ENCODE measurements around the gene ADH7.
"Not testable (repeated sequence)": the region's sequence is repeated elsewhere in the genome, so short reads cannot be mapped to it uniquely, and the experiment has no call there.

ADH7 gene

GRCh38 chr4:99436462-99436861 lies 1.3 kb upstream of the ADH7 start:
- Histone ChIP-seq H3K36me3 (ENCODE audit: insufficient read depth, low read length) (no peaks in the 10 kb centered on the region), H3K9me2 (replicated peaks; ENCODE audit: low read depth, low read length) (no peaks in the 10 kb centered on the region), H3K4me2 (ENCODE audit: low read depth, low read length, poor library complexity, severe bottlenecking) (no peak overlapping the region), H3K9me3 (ENCODE audit: insufficient read depth, low read depth, low read length) (no peaks in the 10 kb centered on the region), H3K79me2 (ENCODE audit: insufficient read depth, low read length) (no peaks in the 10 kb centered on the region), H2AFZ (ENCODE audit: low read length) (no peak overlapping the region), H3K4me1 (ENCODE audit: insufficient read depth, low read length, poor library complexity, severe bottlenecking) (no peaks in the 10 kb centered on the region), H3K27me3 (ENCODE audit: insufficient read depth, low read length, poor library complexity, severe bottlenecking) (no peaks in the 10 kb centered on the region), H4K20me1 (ENCODE audit: insufficient read depth, low read length, poor library complexity, severe bottlenecking) (no peaks in the 10 kb centered on the region), H3F3A (ENCODE audit: low read depth) (no peaks in the 10 kb centered on the region), H3K4me3 (ENCODE audit: low read length, poor library complexity, severe bottlenecking) (no peak overlapping the region), H3K9ac (ENCODE audit: low read depth, low read length, poor library complexity, severe bottlenecking) (no peak overlapping the region)
- TF ChIP-seq EZH2phosphoT487 (IDR thresholded peaks at IDR 0.05; ENCODE audit: borderline replicate concordance) = no peak
- no peak for TF ChIP-seq CTCF (conservative IDR thresholded peaks at IDR 0.05; ENCODE audit: low read length)

GRCh38 chr4:99430106-99430505 lies 5.0 kb downstream of the ADH7 start:
- no peak overlapping the region for H3K4me2 ChIP-seq (ENCODE audit: low read depth, low read length, poor library complexity, severe bottlenecking)
- H3K4me3 ChIP-seq (ENCODE audit: low read length, poor library complexity, severe bottlenecking) = no peak overlapping the region
- H2AFZ ChIP-seq (ENCODE audit: low read length) = no peak overlapping the region
- no peaks in the 10 kb centered on the region for H3K79me2 ChIP-seq (ENCODE audit: insufficient read depth, low read length)
- TF ChIP-seq CTCF (conservative IDR thresholded peaks at IDR 0.05; ENCODE audit: low read length) = no peak
- TF ChIP-seq EZH2phosphoT487 (IDR thresholded peaks at IDR 0.05; ENCODE audit: borderline replicate concordance) = no peak
- H3K9me3 ChIP-seq (ENCODE audit: insufficient read depth, low read depth, low read length) = no peaks in the 10 kb centered on the region
- no peaks in the 10 kb centered on the region for H3K4me1 ChIP-seq (ENCODE audit: insufficient read depth, low read length, poor library complexity, severe bottlenecking)
- no peaks in the 10 kb centered on the region for H3F3A ChIP-seq (ENCODE audit: low read depth)
- H3K9ac ChIP-seq (ENCODE audit: low read depth, low read length, poor library complexity, severe bottlenecking) = no peak overlapping the region
- H4K20me1 ChIP-seq (ENCODE audit: insufficient read depth, low read length, poor library complexity, severe bottlenecking) = no peaks in the 10 kb centered on the region
- H3K36me3 ChIP-seq (ENCODE audit: insufficient read depth, low read length) = no peaks in the 10 kb centered on the region
- no peaks in the 10 kb centered on the region for H3K9me2 ChIP-seq (replicated peaks; ENCODE audit: low read depth, low read length)
- H3K27me3 ChIP-seq (ENCODE audit: insufficient read depth, low read length, poor library complexity, severe bottlenecking) = no peaks in the 10 kb centered on the region

GRCh38 chr4:99417125-99417524 lies 18.0 kb downstream of the ADH7 start:
- no peaks in the 10 kb centered on the region for H3K27me3 ChIP-seq (ENCODE audit: insufficient read depth, low read length, poor library complexity, severe bottlenecking)
- H3K79me2 ChIP-seq (ENCODE audit: insufficient read depth, low read length) = no peaks in the 10 kb centered on the region
- no peak overlapping the region for H3K4me2 ChIP-seq (ENCODE audit: low read depth, low read length, poor library complexity, severe bottlenecking)
- no peaks in the 10 kb centered on the region for H3K9me3 ChIP-seq (ENCODE audit: insufficient read depth, low read depth, low read length)
- TF ChIP-seq CTCF (conservative IDR thresholded peaks at IDR 0.05; ENCODE audit: low read length) (no peak), EZH2phosphoT487 (IDR thresholded peaks at IDR 0.05; ENCODE audit: borderline replicate concordance) (no peak)
- no peak overlapping the region for H2AFZ ChIP-seq (ENCODE audit: low read length)
- H3K4me1 ChIP-seq (ENCODE audit: insufficient read depth, low read length, poor library complexity, severe bottlenecking) = no peaks in the 10 kb centered on the region
- H3F3A ChIP-seq (ENCODE audit: low read depth) = no peaks in the 10 kb centered on the region
- no peaks in the 10 kb centered on the region for H4K20me1 ChIP-seq (ENCODE audit: insufficient read depth, low read length, poor library complexity, severe bottlenecking)
- H3K4me3 ChIP-seq (ENCODE audit: low read length, poor library complexity, severe bottlenecking) = no peak overlapping the region
- no peaks in the 10 kb centered on the region for H3K36me3 ChIP-seq (ENCODE audit: insufficient read depth, low read length)
- no peak overlapping the region for H3K9ac ChIP-seq (ENCODE audit: low read depth, low read length, poor library complexity, severe bottlenecking)
- H3K9me2 ChIP-seq (replicated peaks; ENCODE audit: low read depth, low read length) = no peaks in the 10 kb centered on the region

DNA sequence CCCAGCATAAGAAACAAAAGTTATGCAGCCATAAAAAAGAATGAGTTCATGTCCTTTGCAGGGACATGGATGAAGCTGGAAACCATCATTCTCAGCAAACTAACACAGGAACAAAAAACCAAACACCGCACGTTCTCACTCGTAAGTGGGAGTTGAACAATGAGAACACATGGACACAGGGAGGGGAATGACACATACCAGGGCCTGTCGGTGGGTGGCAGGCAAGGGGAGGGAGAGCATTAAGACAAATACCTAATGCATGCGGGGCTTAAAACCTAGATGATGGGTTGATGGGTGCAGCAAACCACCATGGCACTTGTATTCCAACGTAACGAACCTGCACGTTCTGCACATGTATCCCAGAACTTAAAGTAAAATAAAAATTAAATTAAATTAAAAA lies 19.4 kb downstream of the ADH7 start:
- not testable (repeated sequence) for H3K9ac ChIP-seq (ENCODE audit: low read depth, low read length, poor library complexity, severe bottlenecking); H3K36me3 ChIP-seq (ENCODE audit: insufficient read depth, low read length); H3K79me2 ChIP-seq (ENCODE audit: insufficient read depth, low read length); H3K4me2 ChIP-seq (ENCODE audit: low read depth, low read length, poor library complexity, severe bottlenecking); H3F3A ChIP-seq (ENCODE audit: low read depth); H3K4me1 ChIP-seq (ENCODE audit: insufficient read depth, low read length, poor library complexity, severe bottlenecking); H2AFZ ChIP-seq (ENCODE audit: low read length); H3K27me3 ChIP-seq (ENCODE audit: insufficient read depth, low read length, poor library complexity, severe bottlenecking); H4K20me1 ChIP-seq (ENCODE audit: insufficient read depth, low read length, poor library complexity, severe bottlenecking); H3K9me2 ChIP-seq (replicated peaks; ENCODE audit: low read depth, low read length); H3K9me3 ChIP-seq (ENCODE audit: insufficient read depth, low read depth, low read length); H3K4me3 ChIP-seq (ENCODE audit: low read length, poor library complexity, severe bottlenecking)

DNA sequence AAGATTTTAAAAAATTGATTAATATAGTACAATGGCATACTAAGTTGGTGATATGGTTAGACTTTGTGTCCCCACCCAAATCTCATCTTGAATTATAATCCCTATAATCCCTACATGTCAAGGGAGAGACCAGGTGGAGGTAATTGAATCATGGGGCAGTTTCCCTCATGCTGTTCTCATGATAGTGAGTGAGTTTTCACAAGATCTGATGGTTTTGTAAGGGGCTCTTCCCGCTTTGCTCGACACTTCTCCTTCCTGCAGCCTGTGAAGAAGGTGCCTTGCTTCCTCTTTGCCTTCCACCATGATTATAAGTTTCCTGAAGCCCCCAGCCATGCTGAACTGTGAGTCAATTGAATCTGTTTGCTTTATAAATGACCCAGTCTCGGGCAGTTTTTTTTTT lies 20.2 kb downstream of the ADH7 start:
- H2AFZ ChIP-seq (ENCODE audit: low read length); H3K36me3 ChIP-seq (ENCODE audit: insufficient read depth, low read length); H3K79me2 ChIP-seq (ENCODE audit: insufficient read depth, low read length); H3F3A ChIP-seq (ENCODE audit: low read depth); H3K9me3 ChIP-seq (ENCODE audit: insufficient read depth, low read depth, low read length); H3K4me1 ChIP-seq (ENCODE audit: insufficient read depth, low read length, poor library complexity, severe bottlenecking); H3K9me2 ChIP-seq (replicated peaks; ENCODE audit: low read depth, low read length); H3K4me2 ChIP-seq (ENCODE audit: low read depth, low read length, poor library complexity, severe bottlenecking); H4K20me1 ChIP-seq (ENCODE audit: insufficient read depth, low read length, poor library complexity, severe bottlenecking); H3K27me3 ChIP-seq (ENCODE audit: insufficient read depth, low read length, poor library complexity, severe bottlenecking); H3K9ac ChIP-seq (ENCODE audit: low read depth, low read length, poor library complexity, severe bottlenecking); H3K4me3 ChIP-seq (ENCODE audit: low read length, poor library complexity, severe bottlenecking): not testable (repeated sequence)

Measured in Loucy (cell line).